ENCODE data around the gene PYCARD. TPM values are rescaled to one million over a fixed set of nuclear protein-coding genes. Genes with fewer than 3 reads are reported as not detected.
A peak's percentile ranks its signal among the peaks of the same experiment; 100 is the strongest.

Gene PYCARD
- total and polyA plus RNA-seq, 12 donors: 1.7 to 26.1 (median 3.3) TPM

DNA sequence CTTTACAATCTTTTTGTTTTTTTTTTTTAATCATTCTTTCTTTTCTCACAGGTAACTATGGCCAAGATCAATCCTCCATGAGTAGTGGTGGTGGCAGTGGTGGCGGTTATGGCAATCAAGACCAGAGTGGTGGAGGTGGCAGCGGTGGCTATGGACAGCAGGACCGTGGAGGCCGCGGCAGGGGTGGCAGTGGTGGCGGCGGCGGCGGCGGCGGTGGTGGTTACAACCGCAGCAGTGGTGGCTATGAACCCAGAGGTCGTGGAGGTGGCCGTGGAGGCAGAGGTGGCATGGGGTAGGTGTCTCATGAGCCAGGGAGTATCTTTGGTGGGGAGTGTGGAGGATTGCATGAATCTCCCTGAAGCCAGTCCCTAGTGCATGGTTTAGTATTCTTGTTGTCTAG, 17.7 kb downstream of the PYCARD start:
- H3K36me3 ChIP-seq: peaks cover 5 to 81% (median 68%) of the 10 kb centered on the region in 9 donors
- 97 to 98% methylated on average over 14 of the region's 14 CpGs for WGBS, 2 donors
- no peak overlapping the region for H3K4me3 ChIP-seq
- H3K9me3 ChIP-seq: no peaks in the 10 kb centered on the region
- H3K27me3 ChIP-seq: no peaks in the 10 kb centered on the region
- H3K4me1 ChIP-seq: peaks cover 10 to 71% (median 33%) of the 10 kb centered on the region in 9 donors
- no peak for ATAC-seq
- TF ChIP-seq, protein P1, sequence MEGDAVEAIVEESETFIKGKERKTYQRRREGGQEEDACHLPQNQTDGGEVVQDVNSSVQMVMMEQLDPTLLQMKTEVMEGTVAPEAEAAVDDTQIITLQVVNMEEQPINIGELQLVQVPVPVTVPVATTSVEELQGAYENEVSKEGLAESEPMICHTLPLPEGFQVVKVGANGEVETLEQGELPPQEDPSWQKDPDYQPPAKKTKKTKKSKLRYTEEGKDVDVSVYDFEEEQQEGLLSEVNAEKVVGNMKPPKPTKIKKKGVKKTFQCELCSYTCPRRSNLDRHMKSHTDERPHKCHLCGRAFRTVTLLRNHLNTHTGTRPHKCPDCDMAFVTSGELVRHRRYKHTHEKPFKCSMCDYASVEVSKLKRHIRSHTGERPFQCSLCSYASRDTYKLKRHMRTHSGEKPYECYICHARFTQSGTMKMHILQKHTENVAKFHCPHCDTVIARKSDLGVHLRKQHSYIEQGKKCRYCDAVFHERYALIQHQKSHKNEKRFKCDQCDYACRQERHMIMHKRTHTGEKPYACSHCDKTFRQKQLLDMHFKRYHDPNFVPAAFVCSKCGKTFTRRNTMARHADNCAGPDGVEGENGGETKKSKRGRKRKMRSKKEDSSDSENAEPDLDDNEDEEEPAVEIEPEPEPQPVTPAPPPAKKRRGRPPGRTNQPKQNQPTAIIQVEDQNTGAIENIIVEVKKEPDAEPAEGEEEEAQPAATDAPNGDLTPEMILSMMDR (IDR thresholded peaks at IDR 0.05): no peak
- H3K27ac ChIP-seq: peak overlapping the region in 1 of 10 donors; percentile 72
- intact Hi-C loops (cut with DNase I): loop anchor here in 6 of 10 donors (5.0 to 10.0 kb wide), 6 partner anchors 43 to 270 kb away; partner anchors contain the start of genes ARMC5 (in 3 of the 6), ZNF843 (in 3 of the 6), KAT8 (in 1 of the 6) and ZNF646 (in 1 of the 6)
- DNase-seq: no peak

DNA sequence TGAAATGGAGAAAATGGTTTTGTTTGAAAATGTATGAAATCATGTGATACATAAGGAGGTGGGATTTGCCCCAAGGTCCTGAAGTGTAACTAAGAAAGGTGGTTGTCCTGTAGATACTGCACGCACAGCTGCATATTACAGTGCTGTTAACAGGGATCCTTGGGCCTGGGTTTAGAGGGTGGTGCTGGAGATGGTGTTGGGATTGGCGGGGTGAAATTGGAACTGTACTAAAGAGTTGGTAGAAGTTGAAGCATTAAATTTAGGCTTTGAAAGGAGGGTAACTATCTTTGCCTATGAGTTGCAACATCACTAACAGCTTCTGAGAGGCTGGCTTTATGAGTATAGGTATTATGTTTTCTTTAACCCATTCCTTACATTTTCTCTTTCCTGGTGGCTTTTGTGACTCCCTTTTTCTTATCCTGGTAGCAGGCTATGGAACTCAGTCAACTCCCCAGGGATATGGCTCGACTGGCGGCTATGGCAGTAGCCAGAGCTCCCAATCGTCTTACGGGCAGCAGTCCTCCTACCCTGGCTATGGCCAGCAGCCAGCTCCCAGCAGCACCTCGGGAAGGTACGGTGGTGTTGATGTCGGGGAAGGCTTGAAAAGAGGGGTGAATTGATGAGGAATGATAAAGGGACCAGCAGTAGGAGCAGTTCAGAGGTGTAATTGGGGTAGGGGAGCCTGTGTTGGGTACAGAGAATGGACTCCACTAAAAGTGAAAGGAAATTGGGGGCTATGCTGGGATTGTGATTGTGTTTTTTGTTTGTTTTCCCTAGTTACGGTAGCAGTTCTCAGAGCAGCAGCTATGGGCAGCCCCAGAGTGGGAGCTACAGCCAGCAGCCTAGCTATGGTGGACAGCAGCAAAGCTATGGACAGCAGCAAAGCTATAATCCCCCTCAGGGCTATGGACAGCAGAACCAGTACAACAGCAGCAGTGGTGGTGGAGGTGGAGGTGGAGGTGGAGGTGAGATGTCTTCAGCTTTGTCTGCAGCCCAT, 18.8 kb downstream of the PYCARD start:
- TF ChIP-seq, protein P1 (IDR thresholded peaks at IDR 0.05): no peak
- ATAC-seq (no peak), DNase-seq (no peak)
- Histone ChIP-seq H3K9me3 (no peaks in the 10 kb centered on the region), H3K36me3 (peaks cover 0 to 69% (median 56%) of the 10 kb centered on the region in 9 donors), H3K27ac (no peak overlapping the region), H3K4me1 (peaks cover 10 to 72% (median 40%) of the 10 kb centered on the region in 9 donors), H3K4me3 (peak overlapping the region in 2 of 10 donors; percentile 71 to 72), H3K27me3 (no peaks in the 10 kb centered on the region)
- intact Hi-C loops (cut with DNase I): loop anchor here in 6 of 10 donors (5.0 to 10.0 kb wide), 6 partner anchors 41 to 271 kb away; partner anchors contain the start of genes ARMC5 (in 3 of the 6), ZNF843 (in 3 of the 6), KAT8 (in 1 of the 6) and ZNF646 (in 1 of the 6)
- 49 to 61% methylated on average over 10 of the region's 10 CpGs for WGBS, 2 donors

DNA sequence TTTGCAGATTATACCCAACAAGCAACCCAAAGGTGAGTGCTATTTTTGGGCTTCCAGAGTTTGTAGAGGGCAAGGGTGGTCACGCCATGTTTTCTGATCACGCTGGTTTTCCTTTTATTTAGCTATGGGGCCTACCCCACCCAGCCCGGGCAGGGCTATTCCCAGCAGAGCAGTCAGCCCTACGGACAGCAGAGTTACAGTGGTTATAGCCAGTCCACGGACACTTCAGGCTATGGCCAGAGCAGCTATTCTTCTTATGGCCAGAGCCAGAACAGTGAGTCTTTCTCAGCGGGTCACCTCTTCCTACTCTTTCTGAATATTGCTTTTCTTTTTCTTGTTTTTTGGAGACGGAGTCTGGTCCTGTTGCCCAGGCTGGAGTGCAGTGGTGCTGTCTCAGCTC, 20.2 kb downstream of the PYCARD start:
- H3K9me3 ChIP-seq: no peaks in the 10 kb centered on the region
- H3K27ac ChIP-seq: peak overlapping the region in 2 of 10 donors; percentile 90 to 99
- H3K4me3 ChIP-seq: peak overlapping the region in 9 of 10 donors; percentile 13 to 94 (median 83)
- H3K36me3 ChIP-seq: peaks cover 0 to 56% (median 43%) of the 10 kb centered on the region in 9 donors
- DNase-seq (no peak), ATAC-seq (no peak)
- intact Hi-C loops (cut with DNase I): loop anchor here in 6 of 10 donors (5.0 to 10.0 kb wide), 6 partner anchors 40 to 272 kb away; partner anchors contain the start of genes ARMC5 (in 3 of the 6), ZNF843 (in 3 of the 6), KAT8 (in 1 of the 6) and ZNF646 (in 1 of the 6)
- H3K27me3 ChIP-seq: no peaks in the 10 kb centered on the region
- peaks cover 10 to 76% (median 42%) of the 10 kb centered on the region in 9 donors for H3K4me1 ChIP-seq
- WGBS, 2 donors: 22 to 29% methylated on average over 7 of the region's 7 CpGs
- TF ChIP-seq, protein P1 (IDR thresholded peaks at IDR 0.05): no peak

Data from heart right ventricle (tissue), 16 donors.